Measurements from ENCODE around the gene SLC16A5. TPM values are rescaled to one million over a fixed set of nuclear protein-coding genes. Genes with fewer than 3 reads are reported as not detected.

The SLC16A5 gene
- total RNA-seq, 1 experiment from 2014 or later = 70.2 TPM

DNA sequence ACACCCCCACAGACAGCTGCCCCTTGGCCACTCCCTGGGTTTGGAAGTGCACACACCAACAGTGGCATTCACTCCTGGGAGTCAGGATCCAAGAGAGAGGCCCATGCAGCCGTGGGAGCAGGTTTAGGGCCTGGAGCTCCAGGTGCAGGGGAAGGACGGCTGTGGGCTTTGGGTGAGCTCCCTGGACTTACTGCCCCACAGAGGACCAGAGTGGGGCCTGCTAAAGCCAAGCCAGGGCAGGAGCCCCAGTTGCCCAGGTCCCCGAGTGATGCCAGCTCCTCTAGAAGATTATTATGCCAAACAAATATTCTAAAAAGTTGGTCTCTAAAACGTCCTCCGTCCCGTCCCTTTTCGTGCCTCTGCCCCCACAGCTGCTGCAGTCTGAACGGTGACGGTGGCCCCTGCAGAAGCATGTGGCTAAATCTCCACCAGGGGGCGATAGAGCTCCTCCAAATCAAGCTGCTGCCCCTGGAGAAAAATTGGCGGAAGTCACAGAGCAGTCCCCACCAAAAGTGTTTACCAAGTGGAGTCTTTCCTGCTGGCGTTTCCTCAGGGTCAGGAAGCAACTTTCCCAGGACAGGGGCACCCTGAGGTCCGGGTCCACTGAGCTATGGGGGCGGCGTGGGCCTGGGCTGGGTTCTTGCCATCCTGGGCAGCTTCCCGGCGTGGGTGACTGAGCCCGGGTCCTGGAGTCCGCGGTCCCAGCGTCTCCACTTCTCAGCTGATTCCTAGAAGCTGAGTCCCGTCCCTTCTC is 26.2 kb downstream of the SLC16A5 start:
- DNase-seq = peak; percentile 72 to 82
- POLR2A ChIA-PET (ENCODE audit: unreplicated experiment) = interaction anchor here (0.5 to 1.1 kb wide), 4 partner anchors 9 to 88 kb away, joined by 3 to 8 read pairs (median 6); no protein-coding TSS in a partner anchor
- Histone ChIP-seq H3K9me2 (ENCODE audit: insufficient read depth) (no peaks in the 10 kb centered on the region), H3K4me3 (no peak overlapping the region), H3K4me1 (replicated peaks; ENCODE audit: insufficient read depth) (peaks cover 4% of the 10 kb centered on the region; the same call in 1 of the 2 replicates), H3K36me3 (ENCODE audit: low read depth) (no peaks in the 10 kb centered on the region), H3K27ac (no peak overlapping the region), H4K20me1 (ENCODE audit: insufficient read depth) (no peaks in the 10 kb centered on the region), H2AFZ (no peak overlapping the region), H3F3A (ENCODE audit: insufficient read depth, low read depth) (peaks cover 47% of the 10 kb centered on the region), H3K9me3 (ENCODE audit: insufficient read depth, low read depth) (no peaks in the 10 kb centered on the region), H3K27me3 (ENCODE audit: insufficient read depth, low read depth) (no peaks in the 10 kb centered on the region), H3K4me2 (peak overlapping the region; percentile 32), H3K79me2 (ENCODE audit: low read depth) (peaks cover 35% of the 10 kb centered on the region)
- TF ChIP-seq, protein P1, sequence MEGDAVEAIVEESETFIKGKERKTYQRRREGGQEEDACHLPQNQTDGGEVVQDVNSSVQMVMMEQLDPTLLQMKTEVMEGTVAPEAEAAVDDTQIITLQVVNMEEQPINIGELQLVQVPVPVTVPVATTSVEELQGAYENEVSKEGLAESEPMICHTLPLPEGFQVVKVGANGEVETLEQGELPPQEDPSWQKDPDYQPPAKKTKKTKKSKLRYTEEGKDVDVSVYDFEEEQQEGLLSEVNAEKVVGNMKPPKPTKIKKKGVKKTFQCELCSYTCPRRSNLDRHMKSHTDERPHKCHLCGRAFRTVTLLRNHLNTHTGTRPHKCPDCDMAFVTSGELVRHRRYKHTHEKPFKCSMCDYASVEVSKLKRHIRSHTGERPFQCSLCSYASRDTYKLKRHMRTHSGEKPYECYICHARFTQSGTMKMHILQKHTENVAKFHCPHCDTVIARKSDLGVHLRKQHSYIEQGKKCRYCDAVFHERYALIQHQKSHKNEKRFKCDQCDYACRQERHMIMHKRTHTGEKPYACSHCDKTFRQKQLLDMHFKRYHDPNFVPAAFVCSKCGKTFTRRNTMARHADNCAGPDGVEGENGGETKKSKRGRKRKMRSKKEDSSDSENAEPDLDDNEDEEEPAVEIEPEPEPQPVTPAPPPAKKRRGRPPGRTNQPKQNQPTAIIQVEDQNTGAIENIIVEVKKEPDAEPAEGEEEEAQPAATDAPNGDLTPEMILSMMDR (conservative IDR thresholded peaks at IDR 0.05) = peak; percentile 94
- no peak for TF ChIP-seq EZH2 (IDR thresholded peaks at IDR 0.05; ENCODE audit: low read depth)
- intact Hi-C loops (cut with micrococcal nuclease; ENCODE audit: unreplicated experiment) = loop anchor here (1.0 to 2.0 kb wide), 3 partner anchors 58 to 153 kb away; no protein-coding TSS in a partner anchor
- CTCF ChIA-PET = interaction anchor here (0.6 to 2.2 kb wide), 11 partner anchors 10 to 270 kb away, joined by 3 to 19 read pairs (median 6); no protein-coding TSS in a partner anchor
- BruUV-seq (replicated peaks) = no TSS peak

DNA sequence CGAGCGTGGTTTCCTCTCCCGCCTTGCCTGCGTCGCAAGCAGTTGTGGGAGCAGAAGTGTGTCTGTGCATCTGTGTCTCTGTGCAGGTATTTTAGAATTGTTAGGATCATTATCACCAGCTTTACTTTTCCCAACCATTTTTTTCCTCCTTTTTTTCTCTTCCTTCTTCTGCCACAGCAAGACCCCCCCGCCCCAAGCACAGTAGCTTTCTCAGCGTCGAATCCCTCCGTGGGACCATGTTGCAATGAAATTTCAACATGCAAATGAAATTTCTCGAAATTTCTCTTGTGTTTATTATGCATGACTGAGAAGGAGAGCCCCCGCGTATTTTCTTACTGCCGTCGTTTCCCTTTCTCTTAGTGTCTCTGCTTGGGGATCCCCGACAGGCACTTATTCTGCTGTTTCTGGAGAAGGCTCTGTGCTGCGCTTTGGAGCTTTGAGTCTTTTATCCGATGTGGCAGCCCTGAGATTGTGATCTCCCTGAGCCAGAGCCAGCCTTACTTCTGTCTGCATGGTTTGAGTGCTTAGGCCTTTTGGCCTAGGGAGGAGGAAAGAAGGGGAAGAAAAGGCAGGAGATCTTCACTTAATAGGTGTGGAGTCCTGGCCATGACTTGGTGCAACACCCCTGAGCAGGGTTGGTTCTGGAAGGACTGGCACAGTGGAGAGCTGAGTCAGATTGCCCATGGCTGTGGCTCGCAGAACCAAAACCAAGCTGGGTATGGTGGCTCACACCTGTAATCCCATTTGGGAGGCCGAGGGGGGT is 27.0 kb downstream of the SLC16A5 start:
- POLR2A ChIA-PET (ENCODE audit: unreplicated experiment) = interaction anchor here (0.6 to 1.1 kb wide), 2 partner anchors 8 to 87 kb away, joined by 6 to 8 read pairs; no protein-coding TSS in a partner anchor
- Histone ChIP-seq H3K4me1 (replicated peaks; ENCODE audit: insufficient read depth) (peaks cover 3% of the 10 kb centered on the region; the same call in 1 of the 2 replicates), H3F3A (ENCODE audit: insufficient read depth, low read depth) (peaks cover 40% of the 10 kb centered on the region), H3K79me2 (ENCODE audit: low read depth) (peaks cover 35% of the 10 kb centered on the region), H4K20me1 (ENCODE audit: insufficient read depth) (no peaks in the 10 kb centered on the region), H3K4me2 (peak overlapping the region; percentile 30), H3K27ac (no peak overlapping the region), H3K4me3 (no peak overlapping the region), H3K27me3 (ENCODE audit: insufficient read depth, low read depth) (no peaks in the 10 kb centered on the region), H3K36me3 (ENCODE audit: low read depth) (no peaks in the 10 kb centered on the region), H3K9me3 (ENCODE audit: insufficient read depth, low read depth) (no peaks in the 10 kb centered on the region), H3K9me2 (ENCODE audit: insufficient read depth) (no peaks in the 10 kb centered on the region), H2AFZ (no peak overlapping the region)
- no TSS peak for BruUV-seq (replicated peaks)
- intact Hi-C loops (cut with micrococcal nuclease; ENCODE audit: unreplicated experiment) = loop anchor here (1.0 kb wide), 2 partner anchors 58 to 87 kb away; no protein-coding TSS in a partner anchor
- TF ChIP-seq EZH2 (IDR thresholded peaks at IDR 0.05; ENCODE audit: low read depth) = no peak
- TF ChIP-seq, protein P1 (conservative IDR thresholded peaks at IDR 0.05) = no peak
- CTCF ChIA-PET = interaction anchor here (0.6 to 2.2 kb wide), 8 partner anchors 10 to 153 kb away, joined by 3 to 19 read pairs (median 6); no protein-coding TSS in a partner anchor
- DNase-seq = no peak

GRCh38 chr17:75115555-75115954 is 27.8 kb downstream of the SLC16A5 start:
- H3K79me2 ChIP-seq (ENCODE audit: low read depth) = peaks cover 32% of the 10 kb centered on the region
- CTCF ChIA-PET = interaction anchor here (0.7 to 1.6 kb wide), 2 partner anchors 8 to 86 kb away, joined by 3 to 4 read pairs; no protein-coding TSS in a partner anchor
- no peak overlapping the region for H3K27ac ChIP-seq
- no peak for DNase-seq
- H3K4me3 ChIP-seq = no peak overlapping the region
- no peak for TF ChIP-seq EZH2 (IDR thresholded peaks at IDR 0.05; ENCODE audit: low read depth)
- TF ChIP-seq, protein P1 (conservative IDR thresholded peaks at IDR 0.05) = no peak
- no peaks in the 10 kb centered on the region for H4K20me1 ChIP-seq (ENCODE audit: insufficient read depth)
- H3K9me2 ChIP-seq (ENCODE audit: insufficient read depth) = no peaks in the 10 kb centered on the region
- peaks cover 3% of the 10 kb centered on the region; the same call in 1 of the 2 replicates for H3K4me1 ChIP-seq (replicated peaks; ENCODE audit: insufficient read depth)
- BruUV-seq (replicated peaks) = no TSS peak
- no peak overlapping the region for H3K4me2 ChIP-seq
- no peaks in the 10 kb centered on the region for H3K27me3 ChIP-seq (ENCODE audit: insufficient read depth, low read depth)
- no peaks in the 10 kb centered on the region for H3K36me3 ChIP-seq (ENCODE audit: low read depth)
- H3F3A ChIP-seq (ENCODE audit: insufficient read depth, low read depth) = peaks cover 37% of the 10 kb centered on the region; the same call in 1 of the 2 replicates
- intact Hi-C loops (cut with micrococcal nuclease; ENCODE audit: unreplicated experiment) = no loop called here
- no peaks in the 10 kb centered on the region for H3K9me3 ChIP-seq (ENCODE audit: insufficient read depth, low read depth)
- H2AFZ ChIP-seq = no peak overlapping the region
- POLR2A ChIA-PET (ENCODE audit: unreplicated experiment) = interaction anchor here (0.6 kb wide), 1 partner anchor 66 kb away, joined by 8 read pairs; no protein-coding TSS in a partner anchor

All from PC-9 (cell line).